DMS114 treated with DMSO at 0.1 percent for 48 hours (cell line): ENCODE measurements around the gene PHF21A.

Experiments
- DNase-seq: peaks from one replicate; lab custom pipeline; 2025; ENCODE audit not compliant: unreplicated experiment; lab: John Stamatoyannopoulos, UW

Gene PHF21A

GRCh38 chr11:46075928-46076327 lies 45.3 kb downstream of the PHF21A start:
- DNase-seq: no peak

GRCh38 chr11:46075168-46075567 lies 46.1 kb downstream of the PHF21A start:
- no peak for DNase-seq

GRCh38 chr11:46073632-46074031 lies 47.6 kb downstream of the PHF21A start:
- DNase-seq: no peak

GRCh38 chr11:46072172-46072964 lies 48.9 kb downstream of the PHF21A start:
- no peak for DNase-seq

GRCh38 chr11:46071091-46071490 lies 50.2 kb downstream of the PHF21A start:
- DNase-seq: no peak

GRCh38 chr11:46069595-46069994 lies 51.7 kb downstream of the PHF21A start:
- no peak for DNase-seq

GRCh38 chr11:46066335-46066734 lies 54.9 kb downstream of the PHF21A start:
- DNase-seq: no peak

- DNase-seq: no peak
Measured at GRCh38 chr11:46065681-46066080, 55.6 kb downstream of the PHF21A start.

GRCh38 chr11:46064221-46064620 lies 57.0 kb downstream of the PHF21A start:
- no peak for DNase-seq

GRCh38 chr11:46063138-46063537 lies 58.1 kb downstream of the PHF21A start:
- no peak for DNase-seq

GRCh38 chr11:46060013-46060412 lies 61.2 kb downstream of the PHF21A start:
- no peak for DNase-seq

- no peak for DNase-seq
Measured at GRCh38 chr11:46057489-46057888, 63.8 kb downstream of the PHF21A start.

- no peak for DNase-seq
Measured at GRCh38 chr11:46055371-46055770, 65.9 kb downstream of the PHF21A start.

GRCh38 chr11:46051102-46051501 lies 70.2 kb downstream of the PHF21A start:
- no peak for DNase-seq

- no peak for DNase-seq
Measured at GRCh38 chr11:46050662-46051061, 70.6 kb downstream of the PHF21A start.

GRCh38 chr11:46050003-46050461 lies 71.2 kb downstream of the PHF21A start:
- DNase-seq: no peak

- DNase-seq: no peak
Measured at GRCh38 chr11:46049325-46049897, 71.8 kb downstream of the PHF21A start.

GRCh38 chr11:46048198-46048597 lies 73.1 kb downstream of the PHF21A start:
- no peak for DNase-seq

- no peak for DNase-seq
Measured at GRCh38 chr11:46047520-46047919, 73.7 kb downstream of the PHF21A start.

GRCh38 chr11:46045811-46046210 lies 75.4 kb downstream of the PHF21A start:
- DNase-seq: no peak

- no peak for DNase-seq
Measured at GRCh38 chr11:46044601-46045000, 76.7 kb downstream of the PHF21A start.

GRCh38 chr11:46039990-46040389 lies 81.3 kb downstream of the PHF21A start:
- no peak for DNase-seq

- no peak for DNase-seq
Measured at GRCh38 chr11:46038529-46038928, 82.7 kb downstream of the PHF21A start.
